Cardiac muscle cell (in vitro differentiated cells and primary cell): Measurements from ENCODE around the gene CFAP20DC. TPM values are rescaled to one million over a fixed set of nuclear protein-coding genes. Genes with fewer than 3 reads are reported as not detected.
A peak's percentile ranks its signal among the peaks of the same experiment; 100 is the strongest.

Source experiments
- DNase-seq, 2 donors: peaks; one replicate each; pipeline versions ENCODE4 v3.0.0 to v3.0.0-alpha.2; 2010 to 2017; ENCODE audit warnings: low read depth in 1 of 2, low spot score in 1 of 2
- H3K27ac ChIP-seq: fragments of 200-600 bp; sonication (generic); 2 replicates; pipeline ENCODE4 v1.5.1; 2016
- H3K27me3 ChIP-seq: fragments of 200-600 bp; sonication (generic); 2 replicates; pipeline ENCODE4 v1.6.0; 2016; ENCODE audit warnings: control low read depth
- H3K36me3 ChIP-seq: fragments of 200-600 bp; sonication (generic); 2 replicates; pipeline ENCODE4 v1.5.1; 2016; ENCODE audit warnings: control low read depth
- H3K4me1 ChIP-seq: fragments of 200-600 bp; sonication (generic); 2 replicates; pipeline ENCODE4 v1.8.1; 2017; ENCODE audit warnings: low read depth, mild to moderate bottlenecking, mixed run types
- H3K4me3 ChIP-seq: fragments of 200-600 bp; sonication (generic); 2 replicates; pipeline ENCODE4 v1.5.1; 2016; ENCODE audit warnings: mild to moderate bottlenecking
- H3K9me3 ChIP-seq: fragments of 200-600 bp; sonication (generic); 2 replicates; pipeline ENCODE4 v1.5.1; 2017; ENCODE audit warnings: low read depth, mild to moderate bottlenecking, control low read depth
- polyA plus RNA-seq: library from polyadenylated mRNA; unstranded; fragments of >200 nt; fragmentation: Nextera tagmentation; extraction: Ambion mirVana; gene quantifications from 2 replicates; pipeline ENCODE4 v1.2.1, GENCODE V29; 2016
- total RNA-seq: library from RNA; depleted of rRNA; stranded (reverse); fragments of >200 nt; gene quantifications from 2 replicates; pipeline ENCODE4 v1.2.3, GENCODE V29; 2016
- TF ChIP-seq, protein P1 (sequence below): IDR thresholded peaks from 2 replicates; pipeline ENCODE4 v1.5.1; 2012; ENCODE audit warnings: low read depth, mild to moderate bottlenecking, low read length

CFAP20DC gene
- total and polyA plus RNA-seq, 2 experiments from 2014 or later, result 0.53 to 1.3 TPM

DNA sequence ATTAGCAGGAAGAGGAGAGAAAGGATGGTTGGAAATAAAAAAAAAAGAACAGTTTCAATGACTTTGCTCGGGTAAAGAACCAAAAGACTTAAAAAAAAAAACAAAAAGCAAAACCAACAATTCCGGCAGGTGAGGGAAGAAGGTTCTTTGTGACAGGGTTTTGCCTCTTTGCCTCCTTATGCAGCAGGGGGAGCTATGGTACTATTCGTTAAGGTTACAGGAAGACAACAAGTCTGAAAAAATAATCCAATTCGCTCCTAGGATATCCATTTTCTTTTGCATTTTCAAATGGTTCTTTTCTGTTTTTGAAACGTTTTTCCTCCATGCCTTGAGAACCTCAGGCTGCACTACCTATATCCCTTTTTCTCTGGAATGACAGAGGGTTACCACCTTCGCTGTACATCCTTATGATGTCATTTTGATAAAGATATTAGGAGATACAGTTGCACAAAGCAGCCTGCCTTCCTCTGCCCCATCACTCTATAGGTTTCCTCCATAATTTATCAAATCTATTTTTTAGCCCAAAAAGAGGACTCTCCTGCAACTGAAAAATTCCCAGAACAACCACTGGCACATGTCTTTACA is 55.0 kb downstream of the CFAP20DC start:
- Histone ChIP-seq H3K36me3 (no peaks in the 10 kb centered on the region), H3K9me3 (no peaks in the 10 kb centered on the region), H3K4me1 (no peaks in the 10 kb centered on the region), H3K4me3 (no peak overlapping the region), H3K27me3 (no peaks in the 10 kb centered on the region), H3K27ac (no peak overlapping the region)
- DNase-seq, result peak; percentile 61 to 81
- TF ChIP-seq, protein P1, sequence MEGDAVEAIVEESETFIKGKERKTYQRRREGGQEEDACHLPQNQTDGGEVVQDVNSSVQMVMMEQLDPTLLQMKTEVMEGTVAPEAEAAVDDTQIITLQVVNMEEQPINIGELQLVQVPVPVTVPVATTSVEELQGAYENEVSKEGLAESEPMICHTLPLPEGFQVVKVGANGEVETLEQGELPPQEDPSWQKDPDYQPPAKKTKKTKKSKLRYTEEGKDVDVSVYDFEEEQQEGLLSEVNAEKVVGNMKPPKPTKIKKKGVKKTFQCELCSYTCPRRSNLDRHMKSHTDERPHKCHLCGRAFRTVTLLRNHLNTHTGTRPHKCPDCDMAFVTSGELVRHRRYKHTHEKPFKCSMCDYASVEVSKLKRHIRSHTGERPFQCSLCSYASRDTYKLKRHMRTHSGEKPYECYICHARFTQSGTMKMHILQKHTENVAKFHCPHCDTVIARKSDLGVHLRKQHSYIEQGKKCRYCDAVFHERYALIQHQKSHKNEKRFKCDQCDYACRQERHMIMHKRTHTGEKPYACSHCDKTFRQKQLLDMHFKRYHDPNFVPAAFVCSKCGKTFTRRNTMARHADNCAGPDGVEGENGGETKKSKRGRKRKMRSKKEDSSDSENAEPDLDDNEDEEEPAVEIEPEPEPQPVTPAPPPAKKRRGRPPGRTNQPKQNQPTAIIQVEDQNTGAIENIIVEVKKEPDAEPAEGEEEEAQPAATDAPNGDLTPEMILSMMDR, result peak; percentile 88

DNA sequence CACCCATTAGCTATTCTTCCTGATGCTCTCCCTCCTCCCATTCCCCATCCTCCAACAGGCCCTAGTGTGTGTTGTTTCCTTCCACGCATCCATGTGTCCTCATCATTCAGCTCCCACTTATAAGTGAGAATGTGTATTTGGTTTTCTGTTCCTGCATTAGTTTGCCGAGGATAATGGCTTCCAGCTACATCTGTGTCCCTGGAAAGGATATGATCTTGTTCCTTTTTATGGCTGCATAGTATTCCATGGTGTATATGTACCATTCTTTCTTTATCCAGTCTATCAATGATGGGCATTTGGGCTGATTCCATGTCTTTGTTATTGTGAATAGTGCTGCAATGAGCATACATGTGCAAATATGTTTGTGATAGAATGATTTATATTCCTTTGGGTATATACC is 56.3 kb downstream of the CFAP20DC start:
- Histone ChIP-seq H3K27ac (no peak overlapping the region), H3K4me1 (no peaks in the 10 kb centered on the region), H3K4me3 (no peak overlapping the region), H3K9me3 (no peaks in the 10 kb centered on the region), H3K36me3 (no peaks in the 10 kb centered on the region), H3K27me3 (no peaks in the 10 kb centered on the region)
- TF ChIP-seq, protein P1, result no peak
- no peak for DNase-seq

DNA sequence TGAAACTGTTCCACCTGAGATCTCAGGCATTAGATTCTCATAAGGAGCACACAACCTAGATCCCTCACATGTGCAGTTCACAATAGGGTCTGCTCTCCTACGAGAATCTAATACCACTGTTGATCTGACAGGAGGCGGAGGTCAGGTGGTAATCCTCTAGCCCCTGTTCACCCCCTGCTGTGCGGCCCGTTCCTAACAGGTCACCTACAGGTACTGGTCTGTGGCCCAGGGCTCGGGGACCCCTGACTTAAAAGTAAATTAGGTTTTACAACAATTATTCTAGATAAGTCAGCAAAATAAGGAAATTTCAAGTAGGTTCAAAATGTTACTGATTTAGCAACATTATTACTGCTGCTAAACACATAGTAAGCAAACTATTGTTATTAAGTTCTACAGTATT is 58.2 kb downstream of the CFAP20DC start:
- Histone ChIP-seq H3K36me3 (no peaks in the 10 kb centered on the region), H3K4me3 (no peak overlapping the region), H3K27ac (no peak overlapping the region), H3K9me3 (no peaks in the 10 kb centered on the region), H3K4me1 (no peaks in the 10 kb centered on the region), H3K27me3 (no peaks in the 10 kb centered on the region)
- no peak for DNase-seq
- TF ChIP-seq, protein P1, result no peak

DNA sequence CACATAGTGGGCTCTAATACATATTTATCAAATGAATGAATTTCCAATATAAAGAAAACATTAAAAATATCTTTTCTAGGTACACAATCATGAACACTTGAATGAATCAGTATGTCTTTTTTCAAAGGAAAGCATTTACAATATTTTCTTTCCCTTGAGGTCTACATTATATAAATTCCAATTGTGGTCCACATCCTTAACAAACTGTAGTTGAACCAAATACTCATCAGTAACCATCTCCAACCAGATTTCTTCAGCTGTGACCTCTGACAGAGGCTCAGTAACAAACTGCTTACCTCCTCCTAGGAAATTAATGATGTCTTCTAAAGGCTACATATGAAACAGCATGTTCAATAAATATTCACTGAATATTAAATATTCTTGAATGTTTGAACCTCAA is 58.8 kb downstream of the CFAP20DC start:
- no peak for DNase-seq
- H3K36me3 ChIP-seq, result no peaks in the 10 kb centered on the region
- TF ChIP-seq, protein P1, result no peak
- no peaks in the 10 kb centered on the region for H3K27me3 ChIP-seq
- no peaks in the 10 kb centered on the region for H3K9me3 ChIP-seq
- no peaks in the 10 kb centered on the region for H3K4me1 ChIP-seq
- no peak overlapping the region for H3K4me3 ChIP-seq
- H3K27ac ChIP-seq, result no peak overlapping the region

DNA sequence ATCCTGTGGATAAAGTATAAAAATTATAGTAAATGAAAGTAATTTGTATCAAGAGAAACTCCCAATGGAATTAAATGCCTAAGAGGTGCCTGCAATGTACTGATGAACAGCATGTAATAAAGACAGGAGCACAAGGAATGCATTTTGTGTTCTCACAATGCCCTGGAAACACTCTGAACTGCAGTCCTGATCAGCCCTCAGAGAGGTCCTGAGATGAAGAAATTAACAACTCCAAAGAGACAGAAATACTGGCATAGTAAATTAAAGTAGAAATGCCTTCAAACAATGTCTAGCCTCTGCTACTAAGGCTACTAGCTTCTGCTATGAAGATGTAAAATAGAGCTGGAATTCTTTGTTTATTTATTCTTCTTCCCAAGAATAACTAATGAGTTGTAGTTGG is 59.9 kb downstream of the CFAP20DC start:
- no peak overlapping the region for H3K4me3 ChIP-seq
- TF ChIP-seq, protein P1, result no peak
- no peak for DNase-seq
- no peaks in the 10 kb centered on the region for H3K36me3 ChIP-seq
- H3K27me3 ChIP-seq, result no peaks in the 10 kb centered on the region
- no peaks in the 10 kb centered on the region for H3K9me3 ChIP-seq
- H3K27ac ChIP-seq, result no peak overlapping the region
- no peaks in the 10 kb centered on the region for H3K4me1 ChIP-seq
